ENCODE measurements around the gene LGALS14.

DNA sequence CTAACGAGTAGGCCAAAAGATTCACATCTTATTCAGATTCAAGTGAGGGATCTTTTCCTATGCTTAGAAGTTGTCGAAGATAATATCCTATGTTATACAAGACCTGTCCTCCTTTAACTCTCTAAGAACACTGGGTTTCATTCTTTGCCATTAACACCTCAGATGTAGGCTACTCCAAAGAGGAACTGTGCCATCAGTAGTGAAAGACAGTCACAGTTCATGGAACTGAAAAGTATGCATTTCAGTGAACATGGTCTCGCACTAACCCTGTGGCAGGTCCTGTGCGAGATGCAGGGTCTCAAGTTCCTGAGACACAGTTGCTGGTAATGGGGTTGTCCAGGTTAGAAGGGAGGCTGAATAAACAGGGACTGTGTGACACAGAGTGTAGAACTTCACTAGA, 44.5 kb upstream of the LGALS14 start:
- TF ChIP-seq JUND (IDR thresholded peaks at IDR 0.05; ENCODE audit: low read depth, low read length) (no peak), MXI1 (IDR thresholded peaks at IDR 0.05; ENCODE audit: low read depth, low read length) (no peak), YY1 (IDR thresholded peaks at IDR 0.05; ENCODE audit: low read depth, low read length) (no peak), BHLHE40 (IDR thresholded peaks at IDR 0.05; ENCODE audit: borderline replicate concordance in 1 of 2, low read depth in 2 of 2, low read length in 1 of 2) (no peak)

All from GM12878 (cell line).